Glutamatergic neuron (in vitro differentiated cells): Measurements from ENCODE around the gene TICAM2. TPM values are rescaled to one million over a fixed set of nuclear protein-coding genes. Genes with fewer than 3 reads are reported as not detected.

Experiments
- DNase-seq: peaks from one replicate; pipeline ENCODE4 v3.0.0; 2022
- H3K27ac Mint-ChIP-seq: one replicate; pipeline ENCODE4 v1.8.0; 2020; ENCODE audit warnings: mild to moderate bottlenecking, mixed read lengths, inconsistent platforms; ENCODE audit not compliant: unreplicated experiment
- H3K27me3 Mint-ChIP-seq: one replicate; pipeline ENCODE4 v1.8.0; 2020; ENCODE audit warnings: mild to moderate bottlenecking, moderate library complexity, mixed read lengths, inconsistent platforms; ENCODE audit not compliant: unreplicated experiment
- H3K36me3 Mint-ChIP-seq: one replicate; pipeline ENCODE4 v1.8.0; 2020; ENCODE audit warnings: mild to moderate bottlenecking, mixed read lengths, inconsistent platforms; ENCODE audit not compliant: unreplicated experiment
- H3K4me1 Mint-ChIP-seq: one replicate; pipeline ENCODE4 v1.8.0; 2020; ENCODE audit warnings: mild to moderate bottlenecking, low read depth, mixed read lengths, inconsistent platforms; ENCODE audit not compliant: unreplicated experiment
- H3K4me3 Mint-ChIP-seq: one replicate; pipeline ENCODE4 v1.8.0; 2020; ENCODE audit warnings: mild to moderate bottlenecking, mixed read lengths, inconsistent platforms; ENCODE audit not compliant: unreplicated experiment
- H3K9me3 Mint-ChIP-seq: one replicate; pipeline ENCODE4 v1.8.0; 2020; ENCODE audit warnings: mild to moderate bottlenecking, moderate library complexity, mixed read lengths, inconsistent platforms; ENCODE audit not compliant: unreplicated experiment
- CTCF ChIP-seq: fragments of 200-600 bp; sonication (generic); IDR thresholded peaks from one replicate; pipeline ENCODE4 v1.5.0; 2021; ENCODE audit not compliant: partially characterized antibody, unreplicated experiment
- total RNA-seq: library from RNA; stranded (reverse); fragmentation: NEBNext Ultra II Directional; extraction: Animal tissue kit (Norgen Biotek cat#: 25700); gene quantifications from one replicate; pipeline ENCODE4 v1.2.1, GENCODE V29; 2021; ENCODE audit not compliant: unreplicated experiment

The TICAM2 gene
- total RNA-seq, 1 donor from 2014 or later, result 0.42 TPM

GRCh38 chr5:115555084-115555633, 47.1 kb downstream of the TICAM2 start:
- Mint-ChIP-seq H3K36me3 (no peaks in the 10 kb centered on the region), H3K4me3 (no peak overlapping the region), H3K27me3 (peaks cover 5% of the 10 kb centered on the region), H3K4me1 (no peaks in the 10 kb centered on the region), H3K9me3 (peaks cover 2% of the 10 kb centered on the region), H3K27ac (no peak overlapping the region)
- no peak for TF ChIP-seq CTCF
- no peak for DNase-seq

GRCh38 chr5:115553082-115553481, 49.2 kb downstream of the TICAM2 start:
- DNase-seq, result no peak
- Mint-ChIP-seq H3K36me3 (no peaks in the 10 kb centered on the region), H3K27ac (no peak overlapping the region), H3K4me3 (no peak overlapping the region), H3K27me3 (peaks cover 5% of the 10 kb centered on the region), H3K9me3 (peaks cover 2% of the 10 kb centered on the region), H3K4me1 (no peaks in the 10 kb centered on the region)
- no peak for TF ChIP-seq CTCF

GRCh38 chr5:115551415-115551814, 50.9 kb downstream of the TICAM2 start:
- peaks cover 4% of the 10 kb centered on the region for H3K36me3 Mint-ChIP-seq
- H3K4me3 Mint-ChIP-seq, result no peak overlapping the region
- DNase-seq, result no peak
- no peaks in the 10 kb centered on the region for H3K4me1 Mint-ChIP-seq
- no peak overlapping the region for H3K27ac Mint-ChIP-seq
- peaks cover 2% of the 10 kb centered on the region for H3K9me3 Mint-ChIP-seq
- H3K27me3 Mint-ChIP-seq, result peaks cover 2% of the 10 kb centered on the region
- no peak for TF ChIP-seq CTCF

GRCh38 chr5:115549154-115549553, 53.1 kb downstream of the TICAM2 start:
- Mint-ChIP-seq H3K4me3 (no peak overlapping the region), H3K27ac (no peak overlapping the region), H3K4me1 (no peaks in the 10 kb centered on the region), H3K27me3 (peaks cover 8% of the 10 kb centered on the region), H3K9me3 (peaks cover 8% of the 10 kb centered on the region), H3K36me3 (peaks cover 4% of the 10 kb centered on the region)
- no peak for DNase-seq
- TF ChIP-seq CTCF, result no peak

- no peak overlapping the region for H3K27ac Mint-ChIP-seq
- no peaks in the 10 kb centered on the region for H3K4me1 Mint-ChIP-seq
- H3K36me3 Mint-ChIP-seq, result peaks cover 4% of the 10 kb centered on the region
- H3K4me3 Mint-ChIP-seq, result no peak overlapping the region
- no peak for TF ChIP-seq CTCF
- H3K9me3 Mint-ChIP-seq, result peaks cover 8% of the 10 kb centered on the region
- DNase-seq, result no peak
- peaks cover 8% of the 10 kb centered on the region for H3K27me3 Mint-ChIP-seq
Observed at GRCh38 chr5:115548683-115549082, 53.6 kb downstream of the TICAM2 start.
